Measurements from ENCODE around the gene FETUB. TPM values are rescaled to one million over a fixed set of nuclear protein-coding genes. Genes with fewer than 3 reads are reported as not detected.

The FETUB gene
- total RNA-seq (not detected), polyA plus RNA-seq (not detected)
- long read RNA-seq, donor 1, partial matches to known transcripts = 0 of 1 reads
- long read RNA-seq, donor 1, other reads (novel, unspliced or antisense) = 1 of 1 reads
- long read RNA-seq, donor 2 = 0 reads

GRCh38 chr3:186639778-186640472 lies at the start of gene FETUB:
TSS of gene FETUB (plus strand) at chr3:186640399. CDS start at chr3:186640461, 62 bp downstream.
- WGBS, 2 donors = 84 to 86% methylated on average over 1 of the region's 1 CpG
- Histone ChIP-seq H3K4me3 (ENCODE audit: low read length in 2 of 2) (no peak within 1 kb of the TSS), H3K27me3 (ENCODE audit: control insufficient read depth in 1 of 2, insufficient read depth in 2 of 2, low read length in 1 of 2) (no peaks in the 10 kb centered on the region), H3K27ac (ENCODE audit: low read depth in 1 of 2, low read length in 2 of 2) (no peak within 1 kb of the TSS), H3K9me3 (ENCODE audit: control insufficient read depth, low read length) (no peaks in the 10 kb centered on the region), H3K4me1 (ENCODE audit: control insufficient read depth in 1 of 2, insufficient read depth in 2 of 2, low read length in 2 of 2) (no peaks in the 10 kb centered on the region), H3K36me3 (ENCODE audit: control insufficient read depth in 1 of 2, insufficient read depth in 2 of 2, low read length in 1 of 2) (no peaks in the 10 kb centered on the region)
- intact Hi-C loops (cut with DNase I) = no loop called here
- no peak for DNase-seq
- ATAC-seq (ENCODE audit: low FRiP score) = no peak

GRCh38 chr3:186590580-186591295 lies 49.5 kb upstream of the FETUB start:
- intact Hi-C loops (cut with DNase I) = no loop called here
- WGBS, 2 donors = 76 to 78% methylated on average over 7 of the region's 7 CpGs
- Histone ChIP-seq H3K9me3 (ENCODE audit: control insufficient read depth, low read length) (no peaks in the 10 kb centered on the region), H3K4me1 (ENCODE audit: control insufficient read depth in 1 of 2, insufficient read depth in 2 of 2, low read length in 2 of 2) (no peaks in the 10 kb centered on the region), H3K36me3 (ENCODE audit: control insufficient read depth in 1 of 2, insufficient read depth in 2 of 2, low read length in 1 of 2) (no peaks in the 10 kb centered on the region), H3K27me3 (ENCODE audit: control insufficient read depth in 1 of 2, insufficient read depth in 2 of 2, low read length in 1 of 2) (no peaks in the 10 kb centered on the region), H3K4me3 (ENCODE audit: low read length in 2 of 2) (no peak overlapping the region), H3K27ac (ENCODE audit: low read depth in 1 of 2, low read length in 2 of 2) (no peak overlapping the region)
- ATAC-seq (ENCODE audit: low FRiP score) (no peak), DNase-seq (no peak)

DNA sequence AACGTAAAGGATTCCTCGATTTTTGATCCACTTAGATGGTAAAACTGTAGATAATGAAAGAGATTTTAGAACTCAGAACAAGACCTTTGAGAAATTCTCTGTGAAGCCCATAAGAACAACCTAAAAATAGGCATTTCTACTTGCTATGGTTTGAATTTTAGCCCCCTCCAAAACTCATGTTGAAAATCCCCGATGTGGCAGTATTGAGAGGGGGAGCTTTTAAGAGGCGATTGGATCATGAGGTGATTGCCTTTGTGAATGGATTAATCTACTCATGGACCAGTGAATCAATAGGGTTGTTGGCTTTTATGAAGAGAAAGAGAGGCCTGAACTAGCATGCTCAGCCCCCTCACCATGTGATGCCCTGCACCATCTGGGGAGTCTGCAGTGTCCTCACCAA lies 47.5 kb upstream of the FETUB start:
- intact Hi-C loops (cut with DNase I) = no loop called here

GRCh38 chr3:186593862-186594261 lies 46.3 kb upstream of the FETUB start:
- H3K36me3 ChIP-seq (ENCODE audit: control insufficient read depth in 1 of 2, insufficient read depth in 2 of 2, low read length in 1 of 2) = no peaks in the 10 kb centered on the region
- H3K27ac ChIP-seq (ENCODE audit: low read depth in 1 of 2, low read length in 2 of 2) = no peak overlapping the region
- no peaks in the 10 kb centered on the region for H3K27me3 ChIP-seq (ENCODE audit: control insufficient read depth in 1 of 2, insufficient read depth in 2 of 2, low read length in 1 of 2)
- no peaks in the 10 kb centered on the region for H3K4me1 ChIP-seq (ENCODE audit: control insufficient read depth in 1 of 2, insufficient read depth in 2 of 2, low read length in 2 of 2)
- ATAC-seq (ENCODE audit: low FRiP score) (no peak), DNase-seq (no peak)
- H3K9me3 ChIP-seq (ENCODE audit: control insufficient read depth, low read length) = no peaks in the 10 kb centered on the region
- intact Hi-C loops (cut with DNase I) = no loop called here
- H3K4me3 ChIP-seq (ENCODE audit: low read length in 2 of 2) = no peak overlapping the region
- WGBS, 2 donors = 90% methylated on average over 3 of the region's 3 CpGs

More for the DNA sequence above, 47.5 kb upstream of the FETUB start:
- H3K9me3 ChIP-seq (ENCODE audit: control insufficient read depth, low read length) = no peaks in the 10 kb centered on the region
- H3K4me3 ChIP-seq (ENCODE audit: low read length in 2 of 2) = no peak overlapping the region
- H3K27me3 ChIP-seq (ENCODE audit: control insufficient read depth in 1 of 2, insufficient read depth in 2 of 2, low read length in 1 of 2) = no peaks in the 10 kb centered on the region
- no peaks in the 10 kb centered on the region for H3K4me1 ChIP-seq (ENCODE audit: control insufficient read depth in 1 of 2, insufficient read depth in 2 of 2, low read length in 2 of 2)
- DNase-seq = no peak
- no peaks in the 10 kb centered on the region for H3K36me3 ChIP-seq (ENCODE audit: control insufficient read depth in 1 of 2, insufficient read depth in 2 of 2, low read length in 1 of 2)
- 88 to 92% methylated on average over 4 of the region's 4 CpGs for WGBS, 2 donors
- H3K27ac ChIP-seq (ENCODE audit: low read depth in 1 of 2, low read length in 2 of 2) = no peak overlapping the region
- ATAC-seq (ENCODE audit: low FRiP score) = no peak

- Histone ChIP-seq H3K4me3 (ENCODE audit: low read length in 2 of 2) (no peak overlapping the region), H3K27ac (ENCODE audit: low read depth in 1 of 2, low read length in 2 of 2) (no peak overlapping the region), H3K4me1 (ENCODE audit: control insufficient read depth in 1 of 2, insufficient read depth in 2 of 2, low read length in 2 of 2) (no peaks in the 10 kb centered on the region), H3K27me3 (ENCODE audit: control insufficient read depth in 1 of 2, insufficient read depth in 2 of 2, low read length in 1 of 2) (no peaks in the 10 kb centered on the region), H3K9me3 (ENCODE audit: control insufficient read depth, low read length) (no peaks in the 10 kb centered on the region), H3K36me3 (ENCODE audit: control insufficient read depth in 1 of 2, insufficient read depth in 2 of 2, low read length in 1 of 2) (no peaks in the 10 kb centered on the region)
- intact Hi-C loops (cut with DNase I) = no loop called here
- DNase-seq = no peak
- 78 to 83% methylated on average over 6 of the region's 6 CpGs for WGBS, 2 donors
- ATAC-seq (ENCODE audit: low FRiP score) = no peak
Measured at GRCh38 chr3:186594591-186595113, 45.5 kb upstream of the FETUB start.

DNA sequence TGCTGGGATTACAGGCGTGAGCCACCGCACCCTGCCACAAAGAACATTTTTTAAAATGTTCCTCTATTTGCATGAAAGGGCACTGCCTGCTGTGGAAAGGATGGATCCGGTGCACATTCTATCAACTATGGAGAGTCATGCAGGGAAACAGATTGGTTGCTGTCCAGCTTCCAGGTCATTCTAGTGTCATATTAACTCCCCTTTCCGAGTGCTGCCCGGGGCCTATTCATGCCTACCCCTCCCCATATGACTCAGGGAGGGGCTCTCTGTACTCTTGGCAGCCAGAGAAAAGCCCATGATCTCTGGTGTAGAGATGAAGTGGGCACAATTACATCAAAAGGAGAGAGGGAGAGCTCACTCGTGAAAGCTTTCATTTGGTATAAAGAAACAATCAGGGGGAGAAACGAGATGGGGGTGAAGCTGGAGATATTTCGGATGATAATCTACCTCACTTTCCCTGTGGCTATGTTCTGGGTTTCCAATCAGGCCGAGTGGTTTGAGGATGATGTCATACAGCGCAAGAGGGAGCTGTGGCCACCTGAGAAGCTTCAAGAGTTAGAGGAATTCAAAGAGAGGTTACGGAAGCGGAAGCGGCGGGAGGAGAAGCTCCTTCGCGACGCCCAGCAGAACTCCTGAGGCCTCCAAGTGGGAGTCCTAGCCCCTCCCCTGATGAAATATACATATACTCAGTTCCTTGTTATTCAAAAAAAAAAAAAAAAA lies 43.5 kb upstream of the FETUB start:
- no peak for ATAC-seq (ENCODE audit: low FRiP score)
- Histone ChIP-seq H3K9me3 (ENCODE audit: control insufficient read depth, low read length) (no peaks in the 10 kb centered on the region), H3K4me1 (ENCODE audit: control insufficient read depth in 1 of 2, insufficient read depth in 2 of 2, low read length in 2 of 2) (no peaks in the 10 kb centered on the region), H3K4me3 (ENCODE audit: low read length in 2 of 2) (no peak overlapping the region), H3K36me3 (ENCODE audit: control insufficient read depth in 1 of 2, insufficient read depth in 2 of 2, low read length in 1 of 2) (no peaks in the 10 kb centered on the region), H3K27ac (ENCODE audit: low read depth in 1 of 2, low read length in 2 of 2) (no peak overlapping the region), H3K27me3 (ENCODE audit: control insufficient read depth in 1 of 2, insufficient read depth in 2 of 2, low read length in 1 of 2) (no peaks in the 10 kb centered on the region)
- WGBS, 2 donors = 72 to 75% methylated on average over 17 of the region's 17 CpGs
- intact Hi-C loops (cut with DNase I) = no loop called here
- DNase-seq = no peak

GRCh38 chr3:186598108-186598784 lies 42.0 kb upstream of the FETUB start:
- Histone ChIP-seq H3K4me1 (ENCODE audit: control insufficient read depth in 1 of 2, insufficient read depth in 2 of 2, low read length in 2 of 2) (no peaks in the 10 kb centered on the region), H3K36me3 (ENCODE audit: control insufficient read depth in 1 of 2, insufficient read depth in 2 of 2, low read length in 1 of 2) (no peaks in the 10 kb centered on the region), H3K9me3 (ENCODE audit: control insufficient read depth, low read length) (no peaks in the 10 kb centered on the region), H3K4me3 (ENCODE audit: low read length in 2 of 2) (no peak overlapping the region), H3K27me3 (ENCODE audit: control insufficient read depth in 1 of 2, insufficient read depth in 2 of 2, low read length in 1 of 2) (no peaks in the 10 kb centered on the region), H3K27ac (ENCODE audit: low read depth in 1 of 2, low read length in 2 of 2) (no peak overlapping the region)
- intact Hi-C loops (cut with DNase I) = no loop called here
- 36 to 39% methylated on average over 11 of the region's 11 CpGs for WGBS, 2 donors
- DNase-seq = peak in 1 of 2 donors; percentile 72
- no peak for ATAC-seq (ENCODE audit: low FRiP score)

GRCh38 chr3:186598794-186599141 lies 41.4 kb upstream of the FETUB start:
- no peak for DNase-seq
- intact Hi-C loops (cut with DNase I) = no loop called here
- Histone ChIP-seq H3K4me3 (ENCODE audit: low read length in 2 of 2) (no peak overlapping the region), H3K4me1 (ENCODE audit: control insufficient read depth in 1 of 2, insufficient read depth in 2 of 2, low read length in 2 of 2) (no peaks in the 10 kb centered on the region), H3K9me3 (ENCODE audit: control insufficient read depth, low read length) (no peaks in the 10 kb centered on the region), H3K36me3 (ENCODE audit: control insufficient read depth in 1 of 2, insufficient read depth in 2 of 2, low read length in 1 of 2) (no peaks in the 10 kb centered on the region), H3K27me3 (ENCODE audit: control insufficient read depth in 1 of 2, insufficient read depth in 2 of 2, low read length in 1 of 2) (no peaks in the 10 kb centered on the region), H3K27ac (ENCODE audit: low read depth in 1 of 2, low read length in 2 of 2) (no peak overlapping the region)
- no peak for ATAC-seq (ENCODE audit: low FRiP score)
- WGBS, 2 donors = 69% methylated on average over 4 of the region's 4 CpGs
